HepG2 (cell line): Measurements from ENCODE around the gene UAP1L1. TPM values are rescaled to one million over a fixed set of nuclear protein-coding genes. Genes with fewer than 3 reads are reported as not detected.

ENCODE experiments used
- ARNT ChIP-seq: fragments of 450-650 bp; IDR thresholded peaks from 2 replicates; pipeline ENCODE4 v1.6.1; 2017
- FOXO4 ChIP-seq: sonication (generic); formaldehyde crosslinking; conservative IDR thresholded peaks from 2 replicates; pipeline ENCODE4 v1.8.1; 2023; ENCODE audit warnings: missing genetic modification reagents
- HDAC6 ChIP-seq: fragments of 200-600 bp; sonication (generic); IDR thresholded peaks from 2 replicates; pipeline ENCODE4 v1.7.0; 2017; ENCODE audit warnings: mild to moderate bottlenecking, antibody characterized with exemption, low read length, low read depth
- IRF1 ChIP-seq: sonication (generic); formaldehyde crosslinking; IDR thresholded peaks from 2 replicates; pipeline ENCODE4 v1.4.0; 2020; ENCODE audit warnings: low read depth, mild to moderate bottlenecking, missing genetic modification reagents
- MAZ ChIP-seq, 2 experiments: sonication (generic) in 1 of 2; formaldehyde crosslinking in 1 of 2; IDR thresholded peaks; 2 replicates each; pipeline versions ENCODE4 v1.5.0 to v1.6.1; 2012 to 2020; ENCODE audit warnings: low read depth in 2 of 2, mild to moderate bottlenecking in 2 of 2, borderline replicate concordance in 1 of 2, improper control_type of control experiment in 1 of 2, low read length in 1 of 2, missing genetic modification reagents in 1 of 2, moderate library complexity in 1 of 2
- NCOR1 ChIP-seq: fragments of 200-600 bp; sonication (generic); IDR thresholded peaks from 2 replicates; pipeline ENCODE4 v1.7.0; 2017; ENCODE audit warnings: antibody characterized with exemption, low read length, borderline replicate concordance
- SP140L ChIP-seq: sonication (generic); formaldehyde crosslinking; IDR thresholded peaks from 2 replicates; pipeline ENCODE4 v1.4.0; 2020; ENCODE audit warnings: missing genetic modification reagents, borderline replicate concordance
- TOE1 ChIP-seq: sonication (generic); formaldehyde crosslinking; IDR thresholded peaks from 2 replicates; pipeline ENCODE4 v1.4.0; 2020; ENCODE audit warnings: mild to moderate bottlenecking, missing genetic modification reagents
- ZFY ChIP-seq: sonication (generic); formaldehyde crosslinking; IDR thresholded peaks from 2 replicates; pipeline ENCODE4 v1.4.0; 2020; ENCODE audit warnings: missing genetic modification reagents
- ZNF547 ChIP-seq: sonication (generic); formaldehyde crosslinking; IDR thresholded peaks from 2 replicates; pipeline ENCODE4 v1.5.1; 2020; ENCODE audit warnings: mild to moderate bottlenecking, missing genetic modification reagents
- ZNF609 ChIP-seq: sonication (generic); formaldehyde crosslinking; IDR thresholded peaks from 2 replicates; pipeline ENCODE4 v1.4.0; 2020; ENCODE audit warnings: mild to moderate bottlenecking, missing genetic modification reagents, borderline replicate concordance
- ZNF639 ChIP-seq: conservative IDR thresholded peaks from 2 replicates; pipeline ENCODE4 v1.6.1; 2018; ENCODE audit warnings: missing genetic modification reagents
- ZNF703 ChIP-seq: sonication (generic); formaldehyde crosslinking; IDR thresholded peaks from 2 replicates; pipeline ENCODE4 v1.5.1; 2020; ENCODE audit warnings: missing genetic modification reagents, mild to moderate bottlenecking, moderate library complexity, borderline replicate concordance
- polyA plus RNA-seq, 8 experiments: library from polyadenylated mRNA; depleted of rRNA in 3 of 8; stranded (reverse) in 7 of 8; unstranded in 1 of 8; fragments of >200 nt; fragmentation: Illumina TruSeq in 4 of 8; extraction: Trizol in 4 of 8; gene quantifications; 2 replicates each; pipeline versions ENCODE4 v1.2.1 to v1.2.3, GENCODE V29; 2011 to 2016; ENCODE audit warnings: low read depth in 4 of 8, missing spikeins in 1 of 8, mixed read lengths in 1 of 8; ENCODE audit not compliant: insufficient read depth in 1 of 8
- total RNA-seq, 5 experiments: library from RNA; depleted of rRNA; stranded (reverse); fragments of >200 nt; fragmentation: Illumina TruSeq; extraction: Trizol; gene quantifications; 2 replicates each; pipeline ENCODE4 v1.2.3, GENCODE V29; 2016; ENCODE audit warnings: low read depth in 1 of 5
- TF ChIP-seq, protein P1 (sequence below): sonication (generic); formaldehyde crosslinking; IDR thresholded peaks from 2 replicates; pipeline ENCODE4 v1.9.0; 2021; ENCODE audit warnings: missing genetic modification reagents, mild to moderate bottlenecking, borderline replicate concordance
- TF ChIP-seq, protein P2 (sequence below): fragments of 450-650 bp; IDR thresholded peaks from 2 replicates; pipeline ENCODE4 v1.6.1; 2016

Gene UAP1L1
- total and polyA plus RNA-seq, 2 of the 13 experiments (the other 11 are each of a cell fraction or from before 2014, with no cell fraction given) = 5.4 to 6.4 TPM

DNA sequence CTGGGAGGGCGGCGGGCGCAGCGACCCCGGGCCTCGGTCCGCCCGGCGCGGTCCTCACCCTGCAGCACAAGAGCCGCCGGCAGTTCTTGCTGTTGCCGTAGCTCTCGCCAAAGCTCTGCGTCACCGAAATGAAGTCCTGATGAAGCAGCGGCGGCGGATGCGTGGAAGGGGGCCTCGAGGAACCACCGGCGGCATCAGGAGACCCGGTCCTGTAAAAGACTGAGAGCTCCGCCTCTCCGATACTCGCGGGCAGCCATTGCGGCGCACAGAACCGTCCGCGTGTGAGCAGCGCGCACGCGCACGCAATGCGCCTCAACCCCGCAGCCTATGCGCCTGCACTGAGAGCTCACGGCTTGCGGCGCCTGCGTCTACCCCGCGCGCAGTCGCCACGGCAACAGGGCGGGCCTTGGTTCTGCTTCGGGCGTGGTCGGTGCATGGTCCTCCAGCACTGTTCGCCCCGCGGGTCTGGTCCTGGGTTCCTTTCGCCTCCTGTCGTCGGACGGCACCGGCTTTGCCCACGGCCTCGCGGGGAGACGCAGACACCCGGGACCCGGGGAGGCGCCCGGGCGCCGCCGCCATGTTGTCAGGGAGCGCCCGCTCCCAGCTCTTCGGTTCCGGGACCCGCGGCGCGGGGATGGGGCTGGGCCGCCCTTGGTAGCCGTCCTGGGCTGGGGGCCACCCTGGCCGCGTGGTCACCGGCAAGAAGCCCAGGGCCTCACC, 52.3 kb downstream of the UAP1L1 start (continued):
- TF ChIP-seq, protein P1, sequence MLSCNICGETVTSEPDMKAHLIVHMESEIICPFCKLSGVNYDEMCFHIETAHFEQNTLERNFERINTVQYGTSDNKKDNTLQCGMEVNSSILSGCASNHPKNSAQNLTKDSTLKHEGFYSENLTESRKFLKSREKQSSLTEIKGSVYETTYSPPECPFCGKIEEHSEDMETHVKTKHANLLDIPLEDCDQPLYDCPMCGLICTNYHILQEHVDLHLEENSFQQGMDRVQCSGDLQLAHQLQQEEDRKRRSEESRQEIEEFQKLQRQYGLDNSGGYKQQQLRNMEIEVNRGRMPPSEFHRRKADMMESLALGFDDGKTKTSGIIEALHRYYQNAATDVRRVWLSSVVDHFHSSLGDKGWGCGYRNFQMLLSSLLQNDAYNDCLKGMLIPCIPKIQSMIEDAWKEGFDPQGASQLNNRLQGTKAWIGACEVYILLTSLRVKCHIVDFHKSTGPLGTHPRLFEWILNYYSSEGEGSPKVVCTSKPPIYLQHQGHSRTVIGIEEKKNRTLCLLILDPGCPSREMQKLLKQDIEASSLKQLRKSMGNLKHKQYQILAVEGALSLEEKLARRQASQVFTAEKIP (CRISPR knock-in tag) = no peak
- TF ChIP-seq ZNF639 (CRISPR knock-in tag) = peak; percentile 12; the same call in 1 of the 2 replicates
- TF ChIP-seq HDAC6 = no peak
- 0 out of 2 replicates have a peak, but pooled peaks have one; percentile 9 for TF ChIP-seq IRF1
- TF ChIP-seq ZNF609 = peak; percentile 56
- TF ChIP-seq ZFY = peak; percentile 58; the same call in 1 of the 2 replicates
- TF ChIP-seq ARNT = no peak
- TF ChIP-seq NCOR1 = no peak
- peak; percentile 38; the same call in 1 of the 2 replicates for TF ChIP-seq ZNF703 (CRISPR knock-in tag)
- TF ChIP-seq FOXO4 (CRISPR knock-in tag) = no peak
- TF ChIP-seq MAZ (IDR thresholded peaks at IDR 0.05; ENCODE audit: borderline replicate concordance, low read depth, low read length) = no peak
- no peak; the same call in 1 of the 2 replicates for TF ChIP-seq MAZ (CRISPR knock-in tag; IDR thresholded peaks at IDR 0.05; ENCODE audit: low read depth)
- no peak for TF ChIP-seq SP140L (CRISPR knock-in tag)
- 0 out of 2 replicates have a peak, but pooled peaks have one; percentile 51 for TF ChIP-seq ZNF547 (CRISPR knock-in tag)
- no peak for TF ChIP-seq TOE1 (CRISPR knock-in tag)
- TF ChIP-seq, protein P2, sequence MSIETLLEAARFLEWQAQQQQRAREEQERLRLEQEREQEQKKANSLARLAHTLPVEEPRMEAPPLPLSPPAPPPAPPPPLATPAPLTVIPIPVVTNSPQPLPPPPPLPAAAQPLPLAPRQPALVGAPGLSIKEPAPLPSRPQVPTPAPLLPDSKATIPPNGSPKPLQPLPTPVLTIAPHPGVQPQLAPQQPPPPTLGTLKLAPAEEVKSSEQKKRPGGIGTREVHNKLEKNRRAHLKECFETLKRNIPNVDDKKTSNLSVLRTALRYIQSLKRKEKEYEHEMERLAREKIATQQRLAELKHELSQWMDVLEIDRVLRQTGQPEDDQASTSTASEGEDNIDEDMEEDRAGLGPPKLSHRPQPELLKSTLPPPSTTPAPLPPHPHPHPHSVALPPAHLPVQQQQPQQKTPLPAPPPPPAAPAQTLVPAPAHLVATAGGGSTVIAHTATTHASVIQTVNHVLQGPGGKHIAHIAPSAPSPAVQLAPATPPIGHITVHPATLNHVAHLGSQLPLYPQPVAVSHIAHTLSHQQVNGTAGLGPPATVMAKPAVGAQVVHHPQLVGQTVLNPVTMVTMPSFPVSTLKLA = peak; percentile 63; the same call in 1 of the 2 replicates
